ENCODE measurements around the gene HLA-B.
"Not testable (repeated sequence)": the region's sequence is repeated elsewhere in the genome, so short reads cannot be mapped to it uniquely, and the experiment has no call there.

Gene HLA-B

DNA sequence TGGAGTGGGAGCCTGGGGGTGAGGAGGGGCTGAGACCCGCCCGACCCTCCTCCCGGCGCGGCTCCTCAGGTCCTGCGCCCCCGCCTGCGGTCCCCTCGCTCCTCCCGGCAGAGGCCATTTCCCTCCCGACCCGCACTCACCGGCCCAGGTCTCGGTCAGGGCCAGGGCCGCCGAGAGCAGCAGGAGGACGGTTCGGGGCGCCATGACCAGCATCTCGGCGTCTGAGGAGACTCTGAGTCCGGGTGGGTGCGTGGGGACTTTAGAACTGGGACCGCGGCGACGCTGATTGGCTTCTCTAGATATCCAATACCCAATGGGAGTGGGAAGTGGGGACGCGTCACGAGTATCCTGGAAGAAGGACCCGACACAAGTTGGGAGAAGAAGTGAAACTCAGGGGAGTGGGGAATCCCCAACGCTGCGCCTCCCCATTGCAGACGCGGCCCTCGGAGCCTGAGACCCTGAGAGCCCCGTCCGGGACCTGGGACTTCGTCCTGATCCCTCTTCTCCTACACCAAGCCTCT is at the start of gene HLA-B:
HLA-B (minus strand) TSS at position 234 of the 521 bp plus-strand sequence; CDS start at position 213, 21 bp downstream.
- no peak for TF ChIP-seq JUND (IDR thresholded peaks at IDR 0.05; ENCODE audit: low read depth)
- peak; percentile 78 to 94 for DNase-seq (ENCODE audit: low read depth in 1 of 2, low spot score in 1 of 2)
- in situ Hi-C loops (cut with HindIII; ENCODE audit: low pct_unique_long_range_greater_than_20kb, low sequenced_read_pairs) = no loop called here

DNA sequence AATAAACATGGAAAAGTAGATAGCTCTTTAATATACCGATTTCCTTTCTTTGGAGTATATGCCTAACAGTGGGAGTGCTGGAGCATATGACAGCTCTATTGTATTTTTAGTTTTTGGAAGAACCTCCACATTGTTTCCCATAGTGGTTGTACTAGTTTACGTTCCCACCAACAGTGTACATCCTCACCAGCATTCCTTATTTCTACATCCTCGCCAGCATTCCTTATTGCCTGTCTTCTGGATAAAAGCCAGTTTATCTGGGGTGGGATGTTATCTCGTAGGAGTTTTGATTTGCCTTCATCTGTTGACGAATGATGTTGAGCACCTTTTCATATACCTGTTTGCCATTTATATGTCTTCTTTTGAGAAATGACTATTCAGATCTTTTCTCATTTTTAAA is 49.0 kb upstream of the HLA-B start:
- in situ Hi-C loops (cut with HindIII; ENCODE audit: low pct_unique_long_range_greater_than_20kb, low sequenced_read_pairs) = no loop called here
- TF ChIP-seq JUND (IDR thresholded peaks at IDR 0.05; ENCODE audit: low read depth) = no peak
- no peak for DNase-seq (ENCODE audit: low read depth in 1 of 2, low spot score in 1 of 2)

DNA sequence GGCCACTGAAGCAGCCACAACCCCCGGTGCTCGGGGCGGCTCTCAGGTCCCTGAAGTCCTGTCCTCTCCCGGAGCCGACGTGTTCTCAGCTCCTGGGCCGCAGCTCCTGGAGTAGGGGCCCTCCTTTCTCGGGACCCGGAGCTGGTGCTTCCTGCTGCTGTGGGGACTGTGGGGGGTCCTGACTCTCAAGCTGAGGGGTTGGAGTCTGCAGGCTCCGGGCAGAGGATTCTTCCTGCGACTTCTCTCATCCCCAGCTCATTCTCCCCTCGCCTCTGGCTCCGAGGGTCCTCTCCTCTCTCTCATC is 47.0 kb upstream of the HLA-B start:
- DNase-seq (ENCODE audit: low read depth in 1 of 2, low spot score in 1 of 2); in situ Hi-C loops (cut with HindIII; ENCODE audit: low pct_unique_long_range_greater_than_20kb, low sequenced_read_pairs): not testable (repeated sequence)

DNA sequence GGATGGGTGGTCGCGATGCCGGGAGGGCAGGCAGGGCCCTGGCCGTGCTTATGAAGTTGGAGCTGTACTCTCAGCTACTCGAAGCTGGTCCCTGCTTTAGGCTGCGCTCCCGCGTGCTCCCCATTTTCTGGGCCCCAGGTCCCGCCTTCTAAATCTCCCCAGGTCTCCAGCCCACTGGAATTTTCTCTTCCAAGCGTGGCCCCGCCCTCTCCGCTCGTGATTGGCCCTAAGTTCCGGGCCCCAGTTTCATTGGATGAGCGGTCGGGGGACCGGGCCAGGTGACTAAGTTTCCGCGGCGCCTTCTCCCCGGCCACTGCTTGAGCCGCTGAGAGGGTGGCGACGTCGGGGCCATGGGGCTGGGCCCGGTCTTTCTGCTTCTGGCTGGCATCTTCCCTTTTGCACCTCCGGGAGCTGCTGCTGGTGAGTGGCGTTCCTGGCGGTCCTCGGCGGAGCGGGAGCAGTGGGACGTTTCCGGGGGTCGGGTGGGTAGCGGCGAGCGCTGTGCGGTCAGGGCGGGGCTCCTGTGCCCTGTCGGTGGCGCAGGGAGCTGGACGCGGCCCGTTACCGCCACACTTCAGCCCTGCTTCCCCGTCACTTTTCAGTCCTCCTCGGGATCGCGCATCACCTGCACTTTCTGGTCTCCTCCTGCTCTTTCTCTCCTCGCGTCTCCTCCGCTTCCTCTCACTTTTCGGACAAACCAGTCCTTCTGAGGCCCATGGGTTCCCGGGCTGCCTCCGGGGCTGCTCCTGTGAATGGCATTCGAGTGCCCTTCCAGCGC is 46.5 kb upstream of the HLA-B start, which contains the start of gene MICA:
MICA (plus strand) TSS at position 313 of the 778 bp plus-strand sequence; CDS start at position 351, 38 bp downstream.
- TF ChIP-seq JUND (IDR thresholded peaks at IDR 0.05; ENCODE audit: low read depth) = no peak
- peak; percentile 95 to 98 for DNase-seq (ENCODE audit: low read depth in 1 of 2, low spot score in 1 of 2)
- in situ Hi-C loops (cut with HindIII; ENCODE audit: low pct_unique_long_range_greater_than_20kb, low sequenced_read_pairs) = no loop called here

DNA sequence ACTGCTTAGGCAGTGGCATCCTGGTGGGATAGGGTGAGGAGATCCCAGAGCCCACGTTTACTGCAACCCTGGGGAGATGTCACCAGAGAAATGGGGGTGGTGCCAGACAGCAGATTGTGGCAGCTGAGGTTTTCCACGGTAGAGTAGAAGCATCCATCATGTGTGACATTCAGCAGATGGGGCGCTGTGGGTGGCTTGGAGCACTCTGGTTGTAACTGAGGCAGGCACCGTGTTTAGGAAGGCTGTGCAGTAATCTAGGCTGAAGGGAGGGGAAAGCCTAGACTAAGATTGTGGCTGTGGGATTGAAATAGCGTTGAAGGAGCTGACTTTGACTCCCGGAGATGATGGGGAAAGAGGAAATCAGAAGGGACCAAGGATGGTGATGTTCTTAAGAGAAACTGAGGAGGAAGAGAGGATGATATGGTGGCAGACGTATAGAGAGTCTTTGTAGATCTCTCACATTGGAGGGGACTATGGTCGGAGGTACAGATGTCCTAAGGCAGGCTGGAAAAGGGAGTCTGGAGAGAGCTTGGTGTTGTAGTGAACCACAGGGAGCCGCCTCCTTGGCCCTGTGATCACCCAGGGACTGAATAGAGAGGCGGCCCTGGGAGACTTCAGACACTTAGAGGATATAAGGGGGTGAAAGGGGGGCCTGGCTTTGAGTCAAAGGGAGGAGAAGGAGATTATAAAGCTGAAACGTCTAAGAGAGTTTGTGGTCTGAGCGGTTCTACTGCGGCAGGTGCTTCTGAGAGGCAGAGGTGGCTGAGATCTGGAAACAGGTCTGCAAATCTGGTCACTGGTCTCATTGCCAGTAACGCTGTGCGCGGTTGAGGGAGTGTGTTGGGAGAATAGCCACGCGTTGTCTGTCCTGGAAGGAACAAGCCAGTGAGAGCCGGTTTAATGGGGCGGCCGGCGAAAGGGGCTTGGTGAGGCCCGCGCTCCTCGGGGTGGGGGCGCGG is 45.6 kb upstream of the HLA-B start:
- peak in 1 of 2 experiments; percentile 46 for DNase-seq (ENCODE audit: low read depth in 1 of 2, low spot score in 1 of 2)
- in situ Hi-C loops (cut with HindIII; ENCODE audit: low pct_unique_long_range_greater_than_20kb, low sequenced_read_pairs) = no loop called here
- TF ChIP-seq JUND (IDR thresholded peaks at IDR 0.05; ENCODE audit: low read depth) = no peak

DNA sequence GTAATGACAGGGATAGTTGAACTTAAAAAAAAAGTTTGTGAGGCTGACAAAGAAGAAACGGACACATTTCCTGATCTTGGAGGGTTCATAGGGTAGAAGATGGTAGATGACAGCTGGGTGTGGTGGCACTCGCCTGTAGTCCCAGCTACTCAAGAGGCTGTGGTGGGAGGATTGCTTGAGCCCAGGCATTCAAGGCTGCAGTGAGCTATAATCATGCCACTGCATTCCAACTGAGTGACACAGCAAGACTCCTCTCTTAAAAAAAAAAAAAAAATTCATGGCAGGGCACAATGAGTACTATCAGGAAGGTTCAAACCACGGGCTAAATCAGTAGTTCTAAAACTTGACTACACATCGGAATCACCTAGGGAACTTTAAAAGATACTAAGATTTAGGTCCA is 44.4 kb upstream of the HLA-B start:
- in situ Hi-C loops (cut with HindIII; ENCODE audit: low pct_unique_long_range_greater_than_20kb, low sequenced_read_pairs) = no loop called here
- DNase-seq (ENCODE audit: low read depth in 1 of 2, low spot score in 1 of 2) = peak in 1 of 2 experiments; percentile 45
- TF ChIP-seq JUND (IDR thresholded peaks at IDR 0.05; ENCODE audit: low read depth) = no peak

DNA sequence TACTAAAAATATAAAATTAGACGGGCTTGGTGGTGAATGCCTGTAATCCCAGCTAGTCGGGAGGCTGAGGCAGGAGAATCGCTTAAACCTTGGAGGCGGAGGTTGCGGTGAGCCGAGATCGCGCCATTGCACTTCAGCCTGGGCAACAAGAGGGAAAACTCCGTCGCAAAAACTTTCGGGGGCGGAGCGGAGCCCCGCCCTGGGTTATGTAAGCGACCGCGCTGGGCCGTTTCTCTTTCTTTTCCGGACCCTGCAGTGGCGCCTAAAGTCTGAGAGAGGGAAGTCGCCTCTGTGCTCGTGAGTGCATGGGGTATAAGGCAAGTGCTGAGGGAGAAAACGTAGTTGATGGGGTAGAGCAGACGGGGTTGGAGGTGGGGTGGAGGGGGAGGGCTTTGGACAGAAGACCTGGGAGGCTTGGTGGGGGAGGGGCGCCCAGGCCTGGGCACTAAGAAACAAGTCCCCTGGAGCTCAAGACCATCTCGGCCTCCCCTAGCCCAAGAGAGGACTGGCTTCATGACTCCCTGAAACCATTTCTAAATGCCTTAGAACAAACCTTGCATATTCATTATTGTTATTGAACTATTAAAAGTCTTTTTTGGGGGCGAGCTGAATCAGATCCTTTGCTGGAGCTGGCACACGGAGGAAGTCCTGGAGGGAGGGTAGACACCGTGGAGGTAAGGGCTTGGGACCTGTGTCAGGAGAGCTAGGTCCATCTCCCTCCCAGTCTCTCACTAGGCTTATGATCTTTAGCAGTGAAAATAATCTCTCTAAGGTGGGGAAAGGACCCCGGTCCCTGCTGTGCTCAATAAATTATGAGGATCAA is 43.7 kb upstream of the HLA-B start:
- DNase-seq (ENCODE audit: low read depth in 1 of 2, low spot score in 1 of 2) = peak in 1 of 2 experiments; percentile 65
- TF ChIP-seq JUND (IDR thresholded peaks at IDR 0.05; ENCODE audit: low read depth) = no peak
- in situ Hi-C loops (cut with HindIII; ENCODE audit: low pct_unique_long_range_greater_than_20kb, low sequenced_read_pairs) = no loop called here

DNA sequence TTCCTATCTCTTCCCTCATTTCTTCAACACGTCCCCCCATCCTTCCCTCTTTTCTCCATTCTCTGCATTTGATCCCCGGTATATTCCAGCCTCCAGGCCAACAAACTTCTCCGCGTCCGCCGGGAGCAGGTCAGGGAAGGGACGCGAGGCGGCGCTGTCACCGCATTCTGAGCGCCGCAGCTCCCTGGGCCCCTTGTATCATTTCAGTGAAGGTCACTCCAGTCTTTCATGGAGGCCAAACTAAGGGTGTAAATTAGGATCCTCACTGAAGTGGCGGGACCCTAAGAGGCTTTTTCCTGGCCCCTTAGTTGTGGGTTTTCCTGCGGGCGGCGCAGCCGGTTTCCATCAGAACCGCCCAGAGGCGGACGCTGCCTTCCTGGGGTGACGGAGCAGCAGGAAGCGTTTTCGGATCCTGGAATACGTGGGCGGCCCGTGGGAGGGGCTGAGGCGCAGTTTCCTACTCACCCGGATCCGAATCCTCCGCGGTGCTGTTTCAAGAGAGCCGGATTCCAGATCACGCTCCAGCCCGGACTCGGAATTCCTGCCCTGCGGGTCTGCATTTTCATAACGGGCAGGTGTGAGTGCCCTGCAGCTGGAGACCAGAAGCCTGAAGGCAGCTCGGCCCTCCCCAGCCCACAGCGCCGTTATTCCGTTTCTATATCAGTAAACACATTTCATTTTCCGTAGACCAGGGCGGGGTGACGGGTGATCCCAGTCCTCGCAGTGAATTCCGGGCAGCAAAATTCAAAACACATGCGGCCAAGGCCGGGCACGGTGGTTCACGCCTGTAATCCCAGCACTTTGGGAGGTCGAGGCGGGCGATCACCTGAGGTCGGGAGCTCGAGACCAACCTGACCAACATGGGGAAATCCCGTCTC is 42.8 kb upstream of the HLA-B start:
- in situ Hi-C loops (cut with HindIII; ENCODE audit: low pct_unique_long_range_greater_than_20kb, low sequenced_read_pairs) = no loop called here

DNA sequence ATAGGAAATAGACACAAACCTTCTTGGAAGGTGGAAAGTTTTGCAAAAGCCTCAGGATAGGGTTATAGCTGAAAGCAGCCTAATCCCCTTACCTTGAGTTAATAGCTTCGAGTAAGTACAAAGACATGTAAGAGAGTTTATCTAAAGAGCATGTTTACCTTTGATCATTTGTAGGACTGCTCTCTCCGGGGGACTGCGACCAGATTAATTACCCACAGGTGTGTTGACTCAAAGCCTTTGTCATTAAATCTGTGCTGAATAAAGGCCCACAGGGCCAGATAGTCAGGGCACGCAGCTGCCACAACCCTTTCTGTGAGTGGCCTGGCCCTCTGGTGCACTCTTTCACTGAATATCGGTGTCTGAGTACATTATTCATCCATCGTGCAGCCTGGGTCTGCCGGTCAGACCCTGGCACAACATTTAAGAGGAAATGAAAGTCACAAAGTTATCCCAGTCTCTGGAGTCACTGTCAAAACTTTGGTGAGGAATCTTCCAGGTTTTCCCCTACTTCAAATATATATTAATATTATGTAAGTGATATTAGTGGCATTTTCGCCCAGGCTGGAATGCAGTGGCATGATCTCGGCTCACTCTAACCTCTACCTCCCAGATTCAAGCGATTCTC is 41.0 kb upstream of the HLA-B start:
- in situ Hi-C loops (cut with HindIII; ENCODE audit: low pct_unique_long_range_greater_than_20kb, low sequenced_read_pairs) = no loop called here
- TF ChIP-seq JUND (IDR thresholded peaks at IDR 0.05; ENCODE audit: low read depth) = no peak
- no peak for DNase-seq (ENCODE audit: low read depth in 1 of 2, low spot score in 1 of 2)

More for the DNA sequence above, 42.8 kb upstream of the HLA-B start:
- peak; percentile 77 to 94 for DNase-seq (ENCODE audit: low read depth in 1 of 2, low spot score in 1 of 2)
- TF ChIP-seq JUND (IDR thresholded peaks at IDR 0.05; ENCODE audit: low read depth) = no peak

DNA sequence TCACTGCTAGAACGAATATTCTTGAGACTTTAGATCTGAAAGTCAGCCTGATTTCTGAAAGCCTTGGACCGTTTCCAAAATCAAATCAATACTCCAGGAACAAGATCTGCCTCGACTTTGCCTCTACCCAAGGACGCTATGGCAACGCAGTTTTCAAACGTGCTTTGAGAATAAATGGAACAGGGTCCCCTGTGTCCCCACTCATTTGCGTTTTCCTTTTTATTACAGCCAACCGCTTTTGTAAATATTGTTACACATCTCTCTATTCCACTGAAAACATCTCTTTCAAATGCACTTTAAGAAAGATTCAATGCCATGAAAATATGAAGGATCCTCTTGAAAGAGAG is 40.1 kb upstream of the HLA-B start:
- DNase-seq (ENCODE audit: low read depth in 1 of 2, low spot score in 1 of 2); in situ Hi-C loops (cut with HindIII; ENCODE audit: low pct_unique_long_range_greater_than_20kb, low sequenced_read_pairs): not testable (repeated sequence)

All from T47D (cell line).